HepG2 (cell line): ENCODE measurements around the gene NCR3LG1. TPM values are rescaled to one million over a fixed set of nuclear protein-coding genes. Genes with fewer than 3 reads are reported as not detected.

Experiments
- HMG20B ChIP-seq: conservative IDR thresholded peaks from 2 replicates; pipeline ENCODE4 v1.6.1; 2016; ENCODE audit warnings: missing genetic modification reagents, missing compliant biosample characterization
- PCBP2 ChIP-seq: fragments of 200-400 bp; formaldehyde crosslinking; optimal IDR thresholded peaks from 2 replicates; pipeline ENCODE3; 2018; ENCODE audit warnings: low read length, low read depth; ENCODE audit not compliant: poor library complexity, severe bottlenecking
- ZBTB42 ChIP-seq: sonication (generic); formaldehyde crosslinking; IDR thresholded peaks from 2 replicates; pipeline ENCODE4 v1.5.0; 2020; ENCODE audit warnings: mild to moderate bottlenecking, missing genetic modification reagents
- polyA plus RNA-seq, 8 experiments: library from polyadenylated mRNA; depleted of rRNA in 3 of 8; stranded (reverse) in 7 of 8; unstranded in 1 of 8; fragments of >200 nt; fragmentation: Illumina TruSeq in 4 of 8; extraction: Trizol in 4 of 8; gene quantifications; 2 replicates each; pipeline versions ENCODE4 v1.2.1 to v1.2.3, GENCODE V29; 2011 to 2016; ENCODE audit warnings: low read depth in 4 of 8, missing spikeins in 1 of 8, mixed read lengths in 1 of 8; ENCODE audit not compliant: insufficient read depth in 1 of 8
- total RNA-seq, 5 experiments: library from RNA; depleted of rRNA; stranded (reverse); fragments of >200 nt; fragmentation: Illumina TruSeq; extraction: Trizol; gene quantifications; 2 replicates each; pipeline ENCODE4 v1.2.3, GENCODE V29; 2016; ENCODE audit warnings: low read depth in 1 of 5
- TF ChIP-seq, protein P1 (sequence below): sonication (generic); formaldehyde crosslinking; IDR thresholded peaks from 2 replicates; pipeline ENCODE4 v1.4.0; 2020; ENCODE audit warnings: missing genetic modification reagents, borderline replicate concordance
- TF ChIP-seq, protein P2 (sequence below): IDR thresholded peaks from 2 replicates; pipeline ENCODE4 v1.6.1; 2012; ENCODE audit warnings: low read depth, low read length, improper control_type of control experiment
- TF ChIP-seq, protein P3 (sequence below): IDR thresholded peaks from 2 replicates; pipeline ENCODE4 v1.6.1; 2016; ENCODE audit warnings: low read depth, borderline replicate concordance

NCR3LG1 gene
- total and polyA plus RNA-seq, 2 of the 13 experiments (the other 11 are each of a cell fraction or from before 2014, with no cell fraction given), result 16.1 to 25.1 TPM

DNA sequence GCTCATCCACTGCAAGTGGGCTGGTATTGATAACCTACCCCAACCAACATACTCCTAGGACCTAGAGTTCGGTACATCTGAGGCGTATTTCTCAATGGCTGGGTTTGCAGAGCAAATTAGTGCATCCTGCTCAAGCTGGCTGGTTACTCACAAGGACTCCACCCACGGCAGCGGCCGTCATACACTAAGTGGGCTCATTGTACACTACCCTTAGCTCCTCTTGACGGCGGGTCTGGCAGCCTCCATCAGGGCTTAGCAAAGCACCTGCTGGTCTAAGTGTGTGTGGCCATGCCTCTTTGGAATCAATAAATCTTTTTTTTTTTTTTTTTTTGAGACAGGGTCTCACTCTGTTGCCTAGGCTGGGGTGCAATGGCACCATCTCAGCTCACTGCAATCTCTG is 57.0 kb downstream of the NCR3LG1 start (continued):
- TF ChIP-seq, protein P1, sequence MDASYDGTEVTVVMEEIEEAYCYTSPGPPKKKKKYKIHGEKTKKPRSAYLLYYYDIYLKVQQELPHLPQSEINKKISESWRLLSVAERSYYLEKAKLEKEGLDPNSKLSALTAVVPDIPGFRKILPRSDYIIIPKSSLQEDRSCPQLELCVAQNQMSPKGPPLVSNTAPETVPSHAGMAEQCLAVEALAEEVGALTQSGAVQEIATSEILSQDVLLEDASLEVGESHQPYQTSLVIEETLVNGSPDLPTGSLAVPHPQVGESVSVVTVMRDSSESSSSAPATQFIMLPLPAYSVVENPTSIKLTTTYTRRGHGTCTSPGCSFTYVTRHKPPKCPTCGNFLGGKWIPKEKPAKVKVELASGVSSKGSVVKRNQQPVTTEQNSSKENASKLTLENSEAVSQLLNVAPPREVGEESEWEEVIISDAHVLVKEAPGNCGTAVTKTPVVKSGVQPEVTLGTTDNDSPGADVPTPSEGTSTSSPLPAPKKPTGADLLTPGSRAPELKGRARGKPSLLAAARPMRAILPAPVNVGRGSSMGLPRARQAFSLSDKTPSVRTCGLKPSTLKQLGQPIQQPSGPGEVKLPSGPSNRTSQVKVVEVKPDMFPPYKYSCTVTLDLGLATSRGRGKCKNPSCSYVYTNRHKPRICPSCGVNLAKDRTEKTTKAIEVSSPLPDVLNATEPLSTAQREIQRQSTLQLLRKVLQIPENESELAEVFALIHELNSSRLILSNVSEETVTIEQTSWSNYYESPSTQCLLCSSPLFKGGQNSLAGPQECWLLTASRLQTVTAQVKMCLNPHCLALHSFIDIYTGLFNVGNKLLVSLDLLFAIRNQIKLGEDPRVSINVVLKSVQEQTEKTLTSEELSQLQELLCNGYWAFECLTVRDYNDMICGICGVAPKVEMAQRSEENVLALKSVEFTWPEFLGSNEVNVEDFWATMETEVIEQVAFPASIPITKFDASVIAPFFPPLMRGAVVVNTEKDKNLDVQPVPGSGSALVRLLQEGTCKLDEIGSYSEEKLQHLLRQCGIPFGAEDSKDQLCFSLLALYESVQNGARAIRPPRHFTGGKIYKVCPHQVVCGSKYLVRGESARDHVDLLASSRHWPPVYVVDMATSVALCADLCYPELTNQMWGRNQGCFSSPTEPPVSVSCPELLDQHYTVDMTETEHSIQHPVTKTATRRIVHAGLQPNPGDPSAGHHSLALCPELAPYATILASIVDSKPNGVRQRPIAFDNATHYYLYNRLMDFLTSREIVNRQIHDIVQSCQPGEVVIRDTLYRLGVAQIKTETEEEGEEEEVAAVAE (CRISPR knock-in tag), result no peak
- TF ChIP-seq HMG20B (CRISPR knock-in tag) (no peak), PCBP2 (no peak), ZBTB42 (no peak)
- TF ChIP-seq, protein P2, sequence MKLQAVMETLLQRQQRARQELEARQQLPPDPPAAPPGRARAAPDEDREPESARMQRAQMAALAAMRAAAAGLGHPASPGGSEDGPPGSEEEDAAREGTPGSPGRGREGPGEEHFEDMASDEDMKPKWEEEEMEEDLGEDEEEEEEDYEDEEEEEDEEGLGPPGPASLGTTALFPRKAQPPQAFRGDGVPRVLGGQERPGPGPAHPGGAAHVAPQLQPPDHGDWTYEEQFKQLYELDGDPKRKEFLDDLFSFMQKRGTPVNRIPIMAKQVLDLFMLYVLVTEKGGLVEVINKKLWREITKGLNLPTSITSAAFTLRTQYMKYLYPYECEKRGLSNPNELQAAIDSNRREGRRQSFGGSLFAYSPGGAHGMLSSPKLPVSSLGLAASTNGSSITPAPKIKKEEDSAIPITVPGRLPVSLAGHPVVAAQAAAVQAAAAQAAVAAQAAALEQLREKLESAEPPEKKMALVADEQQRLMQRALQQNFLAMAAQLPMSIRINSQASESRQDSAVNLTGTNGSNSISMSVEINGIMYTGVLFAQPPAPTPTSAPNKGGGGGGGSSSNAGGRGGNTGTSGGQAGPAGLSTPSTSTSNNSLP, result no peak
- TF ChIP-seq, protein P3, sequence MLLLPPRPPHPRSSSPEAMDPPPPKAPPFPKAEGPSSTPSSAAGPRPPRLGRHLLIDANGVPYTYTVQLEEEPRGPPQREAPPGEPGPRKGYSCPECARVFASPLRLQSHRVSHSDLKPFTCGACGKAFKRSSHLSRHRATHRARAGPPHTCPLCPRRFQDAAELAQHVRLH (CRISPR knock-in tag), result no peak
